Activated B cell treated with CpG ODN at 0.5 μM for 24 hours (primary cell): ENCODE measurements around the gene NCKAP5. TPM values are rescaled to one million over a fixed set of nuclear protein-coding genes. Genes with fewer than 3 reads are reported as not detected.

Experiments used
- ATAC-seq: fragments of 200-7000 bp; cut with Tn5 transposase; one replicate; pipeline ENCODE4 v1.10.0; 2021; ENCODE audit warnings: low read depth, mild to moderate bottlenecking, moderate library complexity
- CTCF ChIA-PET: fragments of 350-600 bp; sonication (Branson Sonifier 250); formaldehyde crosslinking; loops from one replicate; lab custom pipeline; 2021; ENCODE audit warnings: antibody characterized with exemption; lab: Charles Lee
- POLR2A ChIA-PET: fragments of 350-600 bp; sonication (Branson Sonifier 250); formaldehyde crosslinking; loops from one replicate; lab custom pipeline; 2021; ENCODE audit warnings: antibody characterized with exemption; lab: Charles Lee
- DNase-seq: peaks from one replicate; pipeline ENCODE4 v3.0.0; 2022
- H3K27ac Mint-ChIP-seq: one replicate; pipeline ENCODE4 v1.8.0; 2020; ENCODE audit warnings: mixed read lengths
- H3K27me3 Mint-ChIP-seq: one replicate; pipeline ENCODE4 v1.8.0; 2021; ENCODE audit warnings: mixed read lengths
- H3K36me3 Mint-ChIP-seq: one replicate; pipeline ENCODE4 v1.8.0; 2021; ENCODE audit warnings: low read depth, mixed read lengths
- H3K4me1 Mint-ChIP-seq: one replicate; pipeline ENCODE4 v1.8.0; 2021; ENCODE audit warnings: mixed read lengths
- H3K4me3 Mint-ChIP-seq: one replicate; pipeline ENCODE4 v1.8.0; 2020; ENCODE audit warnings: mild to moderate bottlenecking, mixed read lengths
- H3K9me3 Mint-ChIP-seq: one replicate; pipeline ENCODE4 v1.8.0; 2020; ENCODE audit warnings: mixed read lengths
- CTCF ChIP-seq: fragments of 200-600 bp; IDR thresholded peaks from one replicate; pipeline ENCODE4 v1.8.0; 2022; ENCODE audit warnings: antibody characterized with exemption, mild to moderate bottlenecking
- intact Hi-C: fragments of 100-400 bp; cut with micrococcal nuclease; formaldehyde crosslinking; loops from one replicate; pipeline ENCODE4 v1.15.1; 2024
- total RNA-seq: library from RNA; stranded (reverse); gene quantifications from 2 replicates; pipeline ENCODE4 v1.2.3, GENCODE V29; 2022

The NCKAP5 gene
- total RNA-seq, 1 donor from 2014 or later = not detected

GRCh38 chr2:132640116-132640515 is 928.1 kb downstream of the NCKAP5 start:
- CTCF ChIA-PET = no interaction called here
- ATAC-seq = no peak
- TF ChIP-seq CTCF = no peak
- no peak overlapping the region for H3K27ac Mint-ChIP-seq
- intact Hi-C loops = no loop called here
- H3K9me3 Mint-ChIP-seq = no peaks in the 10 kb centered on the region
- DNase-seq = no peak
- peaks cover 21% of the 10 kb centered on the region for H3K4me1 Mint-ChIP-seq
- POLR2A ChIA-PET = no interaction called here
- H3K4me3 Mint-ChIP-seq = no peak overlapping the region
- no peaks in the 10 kb centered on the region for H3K36me3 Mint-ChIP-seq
- H3K27me3 Mint-ChIP-seq = no peaks in the 10 kb centered on the region

GRCh38 chr2:132638313-132639040 is 929.8 kb downstream of the NCKAP5 start:
- CTCF ChIA-PET = no interaction called here
- TF ChIP-seq CTCF = no peak
- no peaks in the 10 kb centered on the region for H3K27me3 Mint-ChIP-seq
- H3K27ac Mint-ChIP-seq = no peak overlapping the region
- POLR2A ChIA-PET = no interaction called here
- no peaks in the 10 kb centered on the region for H3K9me3 Mint-ChIP-seq
- no peak for ATAC-seq
- no peak for DNase-seq
- peaks cover 7% of the 10 kb centered on the region for H3K4me1 Mint-ChIP-seq
- H3K4me3 Mint-ChIP-seq = no peak overlapping the region
- intact Hi-C loops = no loop called here
- no peaks in the 10 kb centered on the region for H3K36me3 Mint-ChIP-seq

GRCh38 chr2:132636346-132636745 is 931.9 kb downstream of the NCKAP5 start:
- no peak overlapping the region for H3K4me3 Mint-ChIP-seq
- H3K27me3 Mint-ChIP-seq = no peaks in the 10 kb centered on the region
- TF ChIP-seq CTCF = no peak
- no peaks in the 10 kb centered on the region for H3K4me1 Mint-ChIP-seq
- H3K27ac Mint-ChIP-seq = no peak overlapping the region
- ATAC-seq (no peak), DNase-seq (no peak)
- CTCF ChIA-PET = no interaction called here
- POLR2A ChIA-PET = no interaction called here
- no peaks in the 10 kb centered on the region for H3K9me3 Mint-ChIP-seq
- no peaks in the 10 kb centered on the region for H3K36me3 Mint-ChIP-seq
- intact Hi-C loops = no loop called here

GRCh38 chr2:132633635-132634034 is 934.6 kb downstream of the NCKAP5 start:
- ATAC-seq (no peak), DNase-seq (no peak)
- ChIA-PET POLR2A (no interaction called here), CTCF (no interaction called here)
- Mint-ChIP-seq H3K9me3 (no peaks in the 10 kb centered on the region), H3K27ac (no peak overlapping the region), H3K27me3 (no peaks in the 10 kb centered on the region), H3K4me3 (no peak overlapping the region), H3K4me1 (no peaks in the 10 kb centered on the region), H3K36me3 (no peaks in the 10 kb centered on the region)
- TF ChIP-seq CTCF = no peak
- intact Hi-C loops = no loop called here

GRCh38 chr2:132632000-132632649 is 936.1 kb downstream of the NCKAP5 start:
- ChIA-PET POLR2A (no interaction called here), CTCF (no interaction called here)
- H3K4me3 Mint-ChIP-seq = no peak overlapping the region
- no peak for ATAC-seq
- no peak for DNase-seq
- H3K4me1 Mint-ChIP-seq = no peaks in the 10 kb centered on the region
- no peak for TF ChIP-seq CTCF
- intact Hi-C loops = no loop called here
- no peak overlapping the region for H3K27ac Mint-ChIP-seq
- no peaks in the 10 kb centered on the region for H3K36me3 Mint-ChIP-seq
- no peaks in the 10 kb centered on the region for H3K9me3 Mint-ChIP-seq
- H3K27me3 Mint-ChIP-seq = no peaks in the 10 kb centered on the region
